H1 (cell line): ENCODE results near the gene ERVV-1.

Experiments used
- BRCA1 ChIP-seq: IDR thresholded peaks from 2 replicates; pipeline ENCODE4 v1.6.1; 2012; ENCODE audit warnings: low read depth, low read length, improper control_type of control experiment
- CHD2 ChIP-seq: IDR thresholded peaks from 2 replicates; pipeline ENCODE4 v1.6.1; 2012; ENCODE audit warnings: low read length, improper control_type of control experiment
- CTCF ChIP-seq, 3 experiments: IDR thresholded peaks; 1 replicate in 2 of 3; 2 replicates in 1 of 3; pipeline versions ENCODE4 v1.5.1 to v1.6.1; 2011; ENCODE audit warnings: low read length in 3 of 3, mild to moderate bottlenecking in 3 of 3, inconsistent platforms in 2 of 3, low read depth in 1 of 3, moderate library complexity in 1 of 3; ENCODE audit not compliant: insufficient read depth in 1 of 3; ENCODE audit errors: control extremely low read depth in 1 of 3
- EGR1 ChIP-seq: IDR thresholded peaks from 2 replicates; pipeline ENCODE4 v1.6.1; 2011; ENCODE audit warnings: low read depth, low read length, borderline replicate concordance
- GABPA ChIP-seq: IDR thresholded peaks from 2 replicates; pipeline ENCODE4 v1.6.1; 2011; ENCODE audit warnings: mild to moderate bottlenecking, low read length, moderate library complexity, borderline replicate concordance; ENCODE audit not compliant: insufficient read depth
- GTF2F1 ChIP-seq: IDR thresholded peaks from 2 replicates; pipeline ENCODE4 v1.6.1; 2012; ENCODE audit warnings: low read depth, low read length, improper control_type of control experiment, borderline replicate concordance
- HDAC6 ChIP-seq: IDR thresholded peaks from one replicate; pipeline ENCODE4 v1.7.1; 2012; ENCODE audit warnings: low read depth, mild to moderate bottlenecking, inconsistent platforms, low read length, moderate library complexity
- MAX ChIP-seq: IDR thresholded peaks from 2 replicates; pipeline ENCODE4 v1.6.1; 2012; ENCODE audit warnings: inconsistent platforms
- NRF1 ChIP-seq: IDR thresholded peaks from 2 replicates; pipeline ENCODE4 v1.6.1; 2011; ENCODE audit warnings: mild to moderate bottlenecking, low read depth, low read length, improper control_type of control experiment
- SRF ChIP-seq: IDR thresholded peaks from 2 replicates; pipeline ENCODE4 v1.6.1; 2011; ENCODE audit warnings: mild to moderate bottlenecking, low read depth, low read length, moderate library complexity
- TCF12 ChIP-seq: IDR thresholded peaks from 2 replicates; pipeline ENCODE4 v1.6.1; 2011; ENCODE audit warnings: low read depth, mild to moderate bottlenecking, low read length

- TF ChIP-seq TCF12 (no peak), CTCF (IDR thresholded peaks at IDR 0.05; ENCODE audit: control extremely low read depth in 1 of 3, insufficient read depth in 1 of 3, low read depth in 1 of 3, low read length in 3 of 3) (no peak), MAX (no peak), EGR1 (no peak), GTF2F1 (no peak), BRCA1 (no peak), NRF1 (no peak), GABPA (no peak), HDAC6 (no peak), SRF (no peak), CHD2 (no peak)
Observed at GRCh38 chr19:53007606-53008005, 6.1 kb upstream of the ERVV-1 start.
